PC-3 (cell line): ENCODE measurements around the gene GRB10. TPM values are rescaled to one million over a fixed set of nuclear protein-coding genes. Genes with fewer than 3 reads are reported as not detected.

Experiments
- ATAC-seq: fragments of 200-7000 bp; cut with Tn5 transposase; 2 replicates; pipeline ENCODE4 v1.9.1; 2020; ENCODE audit warnings: mild to moderate bottlenecking, moderate library complexity
- BruUV-seq: library from RNA; stranded (reverse); fragments of 400-500 nt; replicated peaks from 2 replicates; lab custom pipeline; 2021; lab: Mats Ljungman, UMichigan
- CTCF ChIA-PET: fragments of 300-600 bp; sonication (Branson Sonifier 250); formaldehyde crosslinking; loops from one replicate; lab custom pipeline; 2022; ENCODE audit warnings: antibody characterized with exemption; lab: Charles Lee
- POLR2A ChIA-PET: fragments of 300-600 bp; sonication (Branson Sonifier 250); formaldehyde crosslinking; loops from one replicate; lab custom pipeline; 2022; ENCODE audit warnings: antibody characterized with exemption; ENCODE audit not compliant: unreplicated experiment; lab: Charles Lee
- DNase-seq: peaks from one replicate; pipeline ENCODE4 v3.0.0-alpha.2; 2015
- H2AFZ ChIP-seq: fragments of 300-600 bp; sonication (generic); 2 replicates; pipeline ENCODE4 v1.6.0; 2016; ENCODE audit warnings: antibody characterized with exemption, low read length
- H3F3A ChIP-seq: fragments of 300-600 bp; sonication (generic); one replicate; pipeline ENCODE4 v1.6.0; 2017; ENCODE audit warnings: antibody characterized with exemption, low read length, control low read depth, mild to moderate bottlenecking; ENCODE audit not compliant: unreplicated experiment
- H3K27ac ChIP-seq: fragments of 300-600 bp; sonication (generic); 2 replicates; pipeline ENCODE4 v1.5.1; 2016; ENCODE audit warnings: mild to moderate bottlenecking, low read length
- H3K27me3 ChIP-seq: fragments of 300-600 bp; sonication (generic); 2 replicates; pipeline ENCODE4 v1.6.1; 2016; ENCODE audit warnings: low read length, mixed read lengths
- H3K36me3 ChIP-seq: fragments of 300-600 bp; sonication (generic); 2 replicates; pipeline ENCODE4 v1.6.1; 2016; ENCODE audit warnings: low read depth, mixed run types, low read length, mixed read lengths
- H3K4me1 ChIP-seq: fragments of 300-600 bp; sonication (generic); 2 replicates; pipeline ENCODE4 v1.5.1; 2016; ENCODE audit warnings: low read length; ENCODE audit not compliant: insufficient read depth
- H3K4me2 ChIP-seq: fragments of 300-600 bp; sonication (generic); 2 replicates; pipeline ENCODE4 v1.6.0; 2016; ENCODE audit warnings: low read length
- H3K4me3 ChIP-seq: fragments of 300-600 bp; sonication (generic); 2 replicates; pipeline ENCODE4 v1.5.1; 2016; ENCODE audit warnings: mild to moderate bottlenecking, low read length, mixed read lengths
- H3K79me2 ChIP-seq: fragments of 300-600 bp; sonication (generic); 2 replicates; pipeline ENCODE4 v1.6.1; 2017; ENCODE audit warnings: low read length, mixed read lengths
- H3K9ac ChIP-seq: fragments of 300-600 bp; sonication (generic); 2 replicates; pipeline ENCODE4 v1.6.0; 2016; ENCODE audit warnings: mild to moderate bottlenecking, low read length
- H3K9me2 ChIP-seq: fragments of 300-600 bp; sonication (generic); replicated peaks from 2 replicates; pipeline ENCODE4 v1.6.1; 2016; ENCODE audit warnings: mixed run types, low read length, mixed read lengths
- H3K9me3 ChIP-seq: fragments of 300-600 bp; sonication (generic); 2 replicates; pipeline ENCODE4 v1.6.1; 2016; ENCODE audit warnings: low read length, mixed read lengths
- H4K20me1 ChIP-seq: fragments of 300-600 bp; sonication (generic); 2 replicates; pipeline ENCODE4 v1.6.1; 2016; ENCODE audit warnings: low read length, mixed read lengths
- CTCF ChIP-seq: fragments of 300-600 bp; sonication (generic); conservative IDR thresholded peaks from 2 replicates; pipeline ENCODE4 v1.5.1; 2017; ENCODE audit warnings: antibody characterized with exemption, low read depth, mild to moderate bottlenecking, low read length
- EZH2 ChIP-seq: fragments of 300-600 bp; sonication (generic); IDR thresholded peaks from one replicate; pipeline ENCODE4 v1.6.1; 2017; ENCODE audit warnings: antibody characterized with exemption, mild to moderate bottlenecking, low read length; ENCODE audit not compliant: unreplicated experiment
- EZH2phosphoT487 ChIP-seq: fragments of 300-600 bp; sonication (generic); IDR thresholded peaks from 2 replicates; pipeline ENCODE4 v1.6.1; 2018; ENCODE audit warnings: mild to moderate bottlenecking, antibody characterized with exemption, low read length, borderline replicate concordance
- intact Hi-C: fragments of 100-400 bp; cut with micrococcal nuclease; formaldehyde crosslinking; loops from 2 replicates; pipeline ENCODE4 v1.9.0; 2023
- total RNA-seq: library from RNA; depleted of rRNA; stranded (reverse); fragments of >200 nt; gene quantifications from 2 replicates; pipeline ENCODE4 v1.2.3, GENCODE V29; 2014

GRB10 gene
- total RNA-seq, 1 experiment from 2014 or later, result 61.3 TPM

- DNase-seq, result no peak
- Histone ChIP-seq H3K36me3 (no peaks in the 10 kb centered on the region), H2AFZ (no peak overlapping the region), H3K4me2 (no peak overlapping the region), H3K4me3 (no peak overlapping the region), H3K9me2 (no peaks in the 10 kb centered on the region), H3K27ac (no peak overlapping the region), H3K9ac (no peak overlapping the region), H3K79me2 (no peaks in the 10 kb centered on the region), H3K9me3 (no peaks in the 10 kb centered on the region), H3F3A (no peaks in the 10 kb centered on the region), H4K20me1 (no peaks in the 10 kb centered on the region), H3K27me3 (peaks cover 64% of the 10 kb centered on the region), H3K4me1 (no peaks in the 10 kb centered on the region)
- BruUV-seq, result no TSS peak
- ChIA-PET CTCF (no interaction called here), POLR2A (no interaction called here)
- ATAC-seq, result no peak
- no peak for TF ChIP-seq CTCF
- TF ChIP-seq EZH2phosphoT487, result no peak
- TF ChIP-seq EZH2, result no peak
- intact Hi-C loops, result no loop called here
Measured at GRCh38 chr7:50560865-50561351, 221.8 kb downstream of the GRB10 start.

- Histone ChIP-seq H3K4me1 (no peaks in the 10 kb centered on the region), H3K4me3 (no peak overlapping the region), H3F3A (no peaks in the 10 kb centered on the region), H3K79me2 (no peaks in the 10 kb centered on the region), H3K9me3 (no peaks in the 10 kb centered on the region), H4K20me1 (no peaks in the 10 kb centered on the region), H3K27ac (no peak overlapping the region), H3K27me3 (peaks cover 61% of the 10 kb centered on the region), H3K9ac (no peak overlapping the region), H3K4me2 (no peak overlapping the region), H3K9me2 (no peaks in the 10 kb centered on the region), H2AFZ (no peak overlapping the region), H3K36me3 (no peaks in the 10 kb centered on the region)
- POLR2A ChIA-PET, result no interaction called here
- CTCF ChIA-PET, result no interaction called here
- ATAC-seq, result no peak
- DNase-seq, result no peak
- TF ChIP-seq EZH2phosphoT487, result no peak
- TF ChIP-seq EZH2, result no peak
- no peak for TF ChIP-seq CTCF
- no TSS peak for BruUV-seq
- intact Hi-C loops, result no loop called here
Measured at GRCh38 chr7:50559881-50560280, 222.8 kb downstream of the GRB10 start.

GRCh38 chr7:50558294-50559053, 224.2 kb downstream of the GRB10 start:
- TF ChIP-seq CTCF (no peak), EZH2 (no peak), EZH2phosphoT487 (no peak)
- no peak overlapping the region for H3K9ac ChIP-seq
- H3F3A ChIP-seq, result no peaks in the 10 kb centered on the region
- no peak overlapping the region for H3K4me3 ChIP-seq
- intact Hi-C loops, result no loop called here
- DNase-seq (no peak), ATAC-seq (no peak; the same call in 1 of the 2 replicates)
- no peaks in the 10 kb centered on the region for H3K79me2 ChIP-seq
- H3K27ac ChIP-seq, result no peak overlapping the region
- no peaks in the 10 kb centered on the region for H3K36me3 ChIP-seq
- no peak overlapping the region for H2AFZ ChIP-seq
- H3K4me1 ChIP-seq, result no peaks in the 10 kb centered on the region
- ChIA-PET CTCF (no interaction called here), POLR2A (no interaction called here)
- H3K4me2 ChIP-seq, result no peak overlapping the region
- H3K27me3 ChIP-seq, result peaks cover 57% of the 10 kb centered on the region
- H3K9me2 ChIP-seq, result no peaks in the 10 kb centered on the region
- H3K9me3 ChIP-seq, result no peaks in the 10 kb centered on the region
- no TSS peak for BruUV-seq
- H4K20me1 ChIP-seq, result no peaks in the 10 kb centered on the region
